HCT116 (cell line): ENCODE data around the gene GPR62.

ENCODE experiments used
- CBX3 ChIP-seq: IDR thresholded peaks from 2 replicates; pipeline ENCODE4 v1.6.1; 2012; ENCODE audit warnings: low read depth
- CTCF ChIP-seq, 3 experiments: fragments of 200-600 bp in 1 of 3; sonication (generic) in 1 of 3; IDR thresholded peaks in 2 of 3; conservative IDR thresholded peaks in 1 of 3; 2 replicates each; pipeline ENCODE4 v1.5.1; 2012 to 2017; ENCODE audit warnings: low read depth in 2 of 3, low read length in 2 of 3, antibody characterized with exemption in 1 of 3, borderline replicate concordance in 1 of 3, control low read depth in 1 of 3, mild to moderate bottlenecking in 1 of 3, mixed read lengths in 1 of 3, mixed run types in 1 of 3, moderate library complexity in 1 of 3; ENCODE audit not compliant: insufficient read depth in 1 of 3
- EGR1 ChIP-seq: IDR thresholded peaks from 2 replicates; pipeline ENCODE4 v1.6.1; 2012; ENCODE audit warnings: low read depth
- ELF1 ChIP-seq: IDR thresholded peaks from 2 replicates; pipeline ENCODE4 v1.6.1; 2012; ENCODE audit warnings: low read depth, borderline replicate concordance
- EZH2 ChIP-seq: fragments of 200-600 bp; sonication (generic); IDR thresholded peaks from 2 replicates; pipeline ENCODE4 v1.6.1; 2017; ENCODE audit warnings: antibody characterized with exemption, mixed run types
- EZH2phosphoT487 ChIP-seq: fragments of 200-600 bp; IDR thresholded peaks from 2 replicates; pipeline ENCODE4 v1.6.1; 2018; ENCODE audit warnings: antibody characterized with exemption, borderline replicate concordance
- POLR2A ChIP-seq: IDR thresholded peaks from 2 replicates; pipeline ENCODE4 v1.7.0; 2011; ENCODE audit warnings: borderline replicate concordance; ENCODE audit not compliant: insufficient read depth, insufficient read length; ENCODE audit errors: extremely low read depth
- RAD21 ChIP-seq: IDR thresholded peaks from 2 replicates; pipeline ENCODE4 v1.6.1; 2012; ENCODE audit warnings: low read depth, mild to moderate bottlenecking

- TF ChIP-seq EZH2phosphoT487 = no peak
- no peak for TF ChIP-seq CTCF (IDR thresholded peaks at IDR 0.05 in 2 of 3, conservative IDR thresholded peaks at IDR 0.05 in 1 of 3; ENCODE audit: borderline replicate concordance in 1 of 3, insufficient read depth in 1 of 3, low read depth in 2 of 3, low read length in 2 of 3)
- no peak for TF ChIP-seq EGR1
- no peak for TF ChIP-seq POLR2A
- TF ChIP-seq EZH2 = no peak
- no peak for TF ChIP-seq RAD21
- TF ChIP-seq CBX3 = no peak
- TF ChIP-seq ELF1 = no peak
Measured at GRCh38 chr3:51971350-51971749, 16.2 kb downstream of the GPR62 start.
